ENCODE measurements around the gene IL18. TPM values are rescaled to one million over a fixed set of nuclear protein-coding genes. Genes with fewer than 3 reads are reported as not detected.

Gene IL18
- total and polyA plus RNA-seq, 2 of the 8 experiments (the other 6 are each of a cell fraction or from before 2014, with no cell fraction given), result 0.29 to 0.84 TPM

- TF ChIP-seq SIN3A (conservative IDR thresholded peaks at IDR 0.05 in 1 of 2, IDR thresholded peaks at IDR 0.05 in 1 of 2; ENCODE audit: low read depth in 1 of 2, low read length in 2 of 2) (peak in 1 of 2 experiments; percentile 68; a peak in 1 of 4 replicates), BRCA1 (IDR thresholded peaks at IDR 0.05; ENCODE audit: low read depth, low read length) (no peak), SP1 (IDR thresholded peaks at IDR 0.05; ENCODE audit: low read depth, low read length) (peak; percentile 15; the same call in 1 of the 2 replicates), NRF1 (IDR thresholded peaks at IDR 0.05; ENCODE audit: low read depth, low read length) (no peak), GTF2F1 (IDR thresholded peaks at IDR 0.05; ENCODE audit: borderline replicate concordance, low read depth, low read length) (no peak), ATF3 (IDR thresholded peaks at IDR 0.05; ENCODE audit: insufficient read depth, low read depth, low read length) (no peak), CEBPB (IDR thresholded peaks at IDR 0.05; ENCODE audit: low read depth, low read length) (no peak), RFX5 (IDR thresholded peaks at IDR 0.05; ENCODE audit: borderline replicate concordance, low read depth, low read length) (no peak), POLR2A (IDR thresholded peaks at IDR 0.05; ENCODE audit: control extremely low read depth in 1 of 2, low read depth in 2 of 2, low read length in 2 of 2) (no peak), E2F6 (IDR thresholded peaks at IDR 0.05) (no peak), USF2 (IDR thresholded peaks at IDR 0.05; ENCODE audit: low read length) (no peak), CBX5 (IDR thresholded peaks at IDR 0.05; ENCODE audit: low read depth, low read length) (no peak), SIRT6 (IDR thresholded peaks at IDR 0.05; ENCODE audit: low read length) (no peak)
Measured at GRCh38 chr11:112174789-112175598, 11.1 kb upstream of the IL18 start, which contains the start of gene BCO2 (continued).

Measured in H1 (cell line).